C4-2B (cell line): ENCODE data around the gene TNFSF4.

ENCODE experiments used
- ZFX ChIP-seq: fragments of 450-650 bp; IDR thresholded peaks from 2 replicates; pipeline ENCODE4 v1.6.1; 2017
- TF ChIP-seq, protein P1 (sequence below): fragments of 450-650 bp; conservative IDR thresholded peaks from 2 replicates; pipeline ENCODE4 v1.5.1; 2017; ENCODE audit warnings: mild to moderate bottlenecking

DNA sequence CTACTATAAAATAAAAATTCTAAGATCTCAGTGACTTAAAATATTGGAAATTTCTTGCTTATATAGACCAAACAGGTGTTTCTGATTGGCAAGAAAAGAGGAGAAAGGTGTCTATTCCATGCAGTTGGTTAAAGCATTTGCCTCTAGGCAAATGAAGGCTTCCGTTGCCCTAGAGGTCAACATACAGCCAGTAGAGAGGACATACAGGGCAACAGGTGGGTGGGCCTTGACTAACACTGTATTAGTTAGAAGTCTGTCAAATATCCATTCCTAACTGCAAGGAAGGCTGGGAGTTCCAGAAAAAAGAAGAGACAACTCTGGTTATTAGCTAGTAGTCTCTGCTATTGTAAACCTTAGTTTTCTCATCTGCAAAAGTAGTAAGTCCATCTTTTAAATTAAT, 43.0 kb downstream of the TNFSF4 start:
- TF ChIP-seq, protein P1, sequence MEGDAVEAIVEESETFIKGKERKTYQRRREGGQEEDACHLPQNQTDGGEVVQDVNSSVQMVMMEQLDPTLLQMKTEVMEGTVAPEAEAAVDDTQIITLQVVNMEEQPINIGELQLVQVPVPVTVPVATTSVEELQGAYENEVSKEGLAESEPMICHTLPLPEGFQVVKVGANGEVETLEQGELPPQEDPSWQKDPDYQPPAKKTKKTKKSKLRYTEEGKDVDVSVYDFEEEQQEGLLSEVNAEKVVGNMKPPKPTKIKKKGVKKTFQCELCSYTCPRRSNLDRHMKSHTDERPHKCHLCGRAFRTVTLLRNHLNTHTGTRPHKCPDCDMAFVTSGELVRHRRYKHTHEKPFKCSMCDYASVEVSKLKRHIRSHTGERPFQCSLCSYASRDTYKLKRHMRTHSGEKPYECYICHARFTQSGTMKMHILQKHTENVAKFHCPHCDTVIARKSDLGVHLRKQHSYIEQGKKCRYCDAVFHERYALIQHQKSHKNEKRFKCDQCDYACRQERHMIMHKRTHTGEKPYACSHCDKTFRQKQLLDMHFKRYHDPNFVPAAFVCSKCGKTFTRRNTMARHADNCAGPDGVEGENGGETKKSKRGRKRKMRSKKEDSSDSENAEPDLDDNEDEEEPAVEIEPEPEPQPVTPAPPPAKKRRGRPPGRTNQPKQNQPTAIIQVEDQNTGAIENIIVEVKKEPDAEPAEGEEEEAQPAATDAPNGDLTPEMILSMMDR = no peak
- no peak for TF ChIP-seq ZFX
